ENCODE measurements around the gene TTLL3. TPM values are rescaled to one million over a fixed set of nuclear protein-coding genes. Genes with fewer than 3 reads are reported as not detected.
"Not testable (repeated sequence)": the region's sequence is repeated elsewhere in the genome, so short reads cannot be mapped to it uniquely, and the experiment has no call there.

Gene TTLL3
- total RNA-seq, 1 experiment from 2014 or later: 3.3 TPM

DNA sequence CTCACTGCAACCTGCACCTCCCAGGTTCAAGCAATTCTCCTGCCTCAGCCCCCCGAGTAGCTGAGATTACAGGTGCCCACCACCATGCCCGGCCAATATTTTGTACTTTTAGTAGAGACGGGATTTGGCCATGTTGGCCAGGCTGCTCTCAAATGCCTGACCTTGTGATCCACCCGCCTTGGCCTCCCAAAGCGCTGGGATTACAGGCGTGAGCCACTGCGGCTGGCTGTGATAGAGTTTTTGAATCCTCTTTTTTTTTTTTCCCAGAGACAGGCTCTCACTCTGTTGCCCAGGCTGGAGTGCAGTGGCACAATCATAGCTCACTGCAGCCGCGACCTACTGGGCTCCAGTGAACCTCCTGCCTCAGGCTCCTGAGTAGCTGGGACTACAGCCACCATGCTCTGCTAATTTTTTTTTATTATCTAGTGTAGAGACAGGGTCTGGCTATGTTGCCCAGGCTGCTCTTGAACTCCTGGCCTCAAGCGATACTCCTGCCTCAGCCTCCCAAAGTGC, 55.1 kb downstream of the TTLL3 start:
- DNase-seq (ENCODE audit: low read depth): not testable (repeated sequence)

DNA sequence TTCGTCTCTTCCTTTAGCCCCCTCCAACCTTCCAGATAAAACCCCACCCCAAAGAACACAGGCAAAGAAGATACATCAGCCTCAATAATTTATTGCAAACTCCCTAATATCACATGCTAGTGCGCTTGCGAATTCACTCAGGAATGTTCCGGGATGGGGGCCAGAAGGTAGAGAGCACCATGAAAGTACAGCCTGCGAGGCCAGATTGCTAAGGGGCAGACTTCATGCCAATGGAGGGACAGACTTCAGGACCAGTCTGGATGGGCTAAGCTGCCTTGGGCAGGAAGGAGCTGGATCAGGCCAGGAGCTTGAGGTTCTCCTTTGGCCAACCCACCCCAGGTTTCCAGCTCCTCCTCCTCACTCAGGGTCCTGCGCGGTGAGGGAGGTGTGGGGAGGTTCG, 56.6 kb downstream of the TTLL3 start:
- DNase-seq (ENCODE audit: low read depth): no peak

DNA sequence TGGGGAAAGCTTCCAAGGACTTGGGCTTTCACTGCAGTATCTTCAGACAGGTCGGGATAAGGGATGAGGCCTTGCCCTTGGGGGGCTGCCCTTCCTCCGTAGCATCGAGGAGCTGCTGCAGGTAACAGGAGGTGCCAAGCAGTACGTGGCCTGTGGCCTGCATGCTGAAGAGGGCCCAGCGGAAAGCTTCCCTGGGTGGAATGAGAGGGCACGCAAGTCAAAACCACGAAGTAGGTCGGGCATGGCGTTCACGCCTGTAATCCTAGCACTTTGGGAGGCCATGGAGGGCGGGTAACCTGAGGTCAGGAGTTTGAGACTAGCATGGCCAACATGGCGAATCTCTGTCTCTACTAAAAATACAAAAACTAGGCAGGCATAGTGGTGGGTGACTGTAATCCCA, 57.0 kb downstream of the TTLL3 start:
- no peak for DNase-seq (ENCODE audit: low read depth)

DNA sequence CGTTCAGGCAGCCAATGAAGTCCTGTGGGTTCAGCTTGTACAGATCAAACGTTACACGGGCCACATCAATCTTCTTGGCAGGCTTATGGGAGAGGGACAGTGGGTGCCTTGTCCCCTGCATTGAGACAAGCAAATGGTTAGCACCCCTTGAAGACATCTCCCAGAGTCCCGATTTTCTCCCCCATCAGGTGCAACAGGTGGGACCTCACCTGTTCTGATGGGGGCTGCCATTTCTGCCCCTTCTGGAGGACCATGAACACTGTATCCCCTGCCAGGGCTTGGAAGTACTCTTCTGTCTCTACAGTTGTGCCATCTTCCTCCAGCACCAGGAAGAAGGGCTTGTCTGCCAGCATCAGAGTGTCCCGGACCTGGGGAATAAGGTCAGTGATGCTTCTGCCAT, 59.9 kb downstream of the TTLL3 start:
- DNase-seq (ENCODE audit: low read depth): no peak

DNA sequence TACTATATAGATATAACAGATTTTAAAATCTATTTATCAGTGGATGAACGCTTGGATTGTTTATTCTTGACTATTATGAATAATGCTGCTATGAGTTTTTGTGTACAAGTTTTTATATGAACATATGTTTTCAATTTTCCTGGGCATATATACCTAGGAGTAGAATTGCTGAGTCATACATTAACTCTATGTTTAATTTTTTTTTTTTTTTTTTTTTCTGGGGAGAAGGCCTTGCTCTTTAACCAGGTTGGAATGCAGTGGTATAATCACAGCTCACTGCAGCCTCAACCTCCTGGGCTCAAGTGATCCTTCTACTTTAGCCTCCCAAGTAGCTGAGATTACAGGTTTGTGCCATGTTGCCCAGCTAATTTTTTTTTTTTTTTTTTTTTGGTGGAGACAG, 60.9 kb downstream of the TTLL3 start:
- DNase-seq (ENCODE audit: low read depth): peak; percentile 57

DNA sequence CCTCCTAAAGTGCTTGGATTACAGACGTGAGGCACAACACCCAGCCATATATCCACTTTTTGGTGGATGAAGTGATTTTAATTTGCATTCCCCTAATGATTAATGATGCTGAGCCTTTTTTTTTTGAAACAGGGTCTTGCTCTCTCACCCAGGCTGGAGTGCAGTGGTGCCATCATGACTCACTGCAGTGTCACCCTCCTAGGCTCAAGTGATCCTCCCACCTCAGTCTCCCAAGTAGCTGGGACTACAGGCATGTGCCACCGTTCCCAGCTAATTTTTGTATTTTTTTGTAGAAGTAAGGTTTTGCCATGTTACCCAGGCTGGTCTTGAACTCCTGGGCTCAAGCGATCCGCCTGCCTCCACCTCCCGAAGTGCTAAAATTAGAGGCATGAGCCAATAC, 62.0 kb downstream of the TTLL3 start:
- not testable (repeated sequence) for DNase-seq (ENCODE audit: low read depth)

DNA sequence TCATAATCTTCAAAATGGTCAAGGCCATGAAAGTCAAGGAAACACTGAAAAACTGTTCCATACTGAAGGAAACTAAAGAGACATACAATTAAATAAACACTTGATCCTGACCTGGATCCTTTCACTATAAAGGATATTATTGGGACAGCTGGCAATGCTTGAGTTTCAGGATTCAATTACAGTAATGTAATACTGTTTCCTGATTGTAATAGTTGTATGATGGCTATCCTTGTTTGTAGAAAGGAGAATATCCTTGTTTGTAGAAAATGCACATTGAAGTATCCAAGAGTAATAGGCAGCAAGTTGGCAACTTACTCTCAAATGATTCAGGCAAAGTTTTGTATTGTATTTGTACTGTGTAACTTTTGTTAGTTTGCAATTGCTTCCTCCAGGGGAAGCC, 65.4 kb downstream of the TTLL3 start:
- DNase-seq (ENCODE audit: low read depth): no peak

DNA sequence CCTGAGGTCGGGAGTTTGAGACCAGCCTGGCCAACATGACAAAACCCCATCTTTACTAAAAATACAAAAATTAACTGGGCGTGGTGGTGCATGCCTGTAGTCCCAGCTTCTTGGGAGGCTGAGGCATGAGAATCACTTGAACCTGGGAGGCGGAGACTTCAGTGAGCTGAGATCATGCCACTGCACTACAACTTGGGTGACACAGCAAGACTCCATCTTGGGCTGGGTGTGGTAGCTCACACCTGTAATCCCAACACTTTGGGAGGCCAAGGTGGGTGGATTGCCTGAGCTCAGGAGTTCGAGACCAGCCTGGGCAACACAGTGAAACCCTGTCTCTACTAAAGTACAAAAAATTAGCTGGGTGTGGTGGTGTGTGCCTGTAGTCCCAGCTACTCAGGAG, 66.2 kb downstream of the TTLL3 start:
- DNase-seq (ENCODE audit: low read depth): not testable (repeated sequence)

DNA sequence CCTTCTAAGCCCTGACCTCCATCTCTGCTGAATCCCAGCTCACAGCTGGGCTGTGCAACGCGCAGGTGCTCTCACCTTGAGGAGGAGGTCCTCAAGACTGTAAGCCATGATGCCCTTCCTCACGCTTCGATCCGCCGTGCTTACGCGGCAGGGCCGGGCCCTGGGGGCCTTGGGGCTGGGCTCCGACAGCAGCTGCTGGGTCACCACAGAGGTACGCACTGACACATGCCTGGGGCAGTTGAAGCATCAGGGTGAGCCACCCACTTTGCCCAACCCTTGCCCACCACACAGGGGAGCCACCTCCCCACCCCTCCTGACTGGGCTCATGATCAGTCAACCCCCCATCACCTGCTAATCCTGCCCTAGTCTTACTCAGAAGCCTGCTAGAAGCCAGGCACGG, 66.9 kb downstream of the TTLL3 start:
- no peak for DNase-seq (ENCODE audit: low read depth)

DNA sequence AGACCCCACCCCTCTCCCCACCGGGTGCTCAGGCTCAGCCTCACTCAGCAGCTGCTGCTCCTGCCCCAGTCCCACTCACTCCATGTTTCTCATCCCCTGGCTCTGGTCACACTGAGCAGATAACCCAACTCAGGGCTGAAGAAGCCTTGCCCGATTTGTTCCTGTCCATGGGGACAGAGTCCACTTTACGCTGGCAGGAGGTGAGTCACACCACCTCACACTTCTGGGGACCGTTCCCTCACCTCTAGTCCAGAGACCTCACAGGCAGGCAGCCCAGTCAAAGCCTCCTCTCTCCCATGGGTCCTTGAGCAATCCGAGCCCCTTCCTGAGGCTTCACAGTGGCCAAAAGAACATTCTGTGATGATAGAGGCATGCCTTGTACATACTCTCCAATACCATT, 68.6 kb downstream of the TTLL3 start:
- DNase-seq (ENCODE audit: low read depth): peak; percentile 11

DNA sequence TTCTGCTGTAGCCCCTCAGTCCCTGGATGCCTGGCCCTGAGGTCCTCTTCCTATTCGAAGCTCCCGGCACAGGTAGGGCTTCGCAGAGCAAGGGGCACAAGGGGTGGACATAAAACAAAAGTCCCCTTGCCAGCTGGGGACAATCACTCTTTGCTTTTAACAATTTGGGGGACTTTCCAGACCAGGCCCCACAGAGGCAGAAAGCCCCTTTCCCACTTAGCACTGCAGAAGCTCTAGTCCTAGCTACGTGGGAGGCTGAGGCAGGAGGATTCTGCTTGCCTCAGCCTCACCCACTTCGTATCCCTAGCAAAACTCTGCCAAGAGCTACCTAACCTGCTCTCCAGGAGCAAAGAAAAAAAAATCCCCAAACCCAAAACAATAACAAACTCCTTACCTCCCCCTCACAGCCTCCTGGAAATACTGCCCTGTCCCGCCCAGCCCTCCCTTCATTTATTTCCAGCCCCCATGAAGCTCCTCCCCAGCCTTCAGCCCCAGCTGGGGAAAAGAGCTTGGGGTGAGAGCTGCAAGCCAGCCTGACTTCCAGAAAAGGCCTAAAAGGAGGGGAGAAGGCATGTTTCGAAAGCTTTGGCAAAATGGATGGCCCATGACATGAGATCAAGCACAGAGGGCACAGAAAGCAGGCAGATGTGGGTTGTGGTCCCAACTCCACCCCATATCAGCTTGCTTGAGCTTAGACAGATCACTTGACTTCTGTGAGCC, 69.9 kb downstream of the TTLL3 start, which contains the start of gene CIDEC:
TSS of gene CIDEC (minus strand) at position 424 of the 720 bp plus-strand sequence. CDS start 1,767 bp downstream, outside the sequence.
- no peak for DNase-seq (ENCODE audit: low read depth)

DNA sequence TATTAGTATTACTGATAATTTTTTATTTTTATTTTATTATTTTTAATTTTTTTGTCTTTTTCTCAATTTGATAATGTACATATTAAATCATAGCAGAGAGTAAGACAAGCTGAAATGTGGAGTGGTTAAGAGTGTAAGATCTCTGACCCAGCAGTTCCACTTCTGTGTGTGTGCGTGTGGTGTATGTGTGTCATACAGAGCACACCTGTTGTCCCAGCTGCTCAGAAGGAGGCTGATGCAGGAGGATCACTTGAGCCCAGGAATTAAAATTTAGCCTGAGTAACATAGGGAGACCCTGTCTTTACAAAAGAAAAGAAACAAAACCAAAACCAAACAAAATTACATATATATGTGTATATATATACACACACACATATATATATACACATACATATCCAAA, 71.4 kb downstream of the TTLL3 start:
- no peak for DNase-seq (ENCODE audit: low read depth)

DNA sequence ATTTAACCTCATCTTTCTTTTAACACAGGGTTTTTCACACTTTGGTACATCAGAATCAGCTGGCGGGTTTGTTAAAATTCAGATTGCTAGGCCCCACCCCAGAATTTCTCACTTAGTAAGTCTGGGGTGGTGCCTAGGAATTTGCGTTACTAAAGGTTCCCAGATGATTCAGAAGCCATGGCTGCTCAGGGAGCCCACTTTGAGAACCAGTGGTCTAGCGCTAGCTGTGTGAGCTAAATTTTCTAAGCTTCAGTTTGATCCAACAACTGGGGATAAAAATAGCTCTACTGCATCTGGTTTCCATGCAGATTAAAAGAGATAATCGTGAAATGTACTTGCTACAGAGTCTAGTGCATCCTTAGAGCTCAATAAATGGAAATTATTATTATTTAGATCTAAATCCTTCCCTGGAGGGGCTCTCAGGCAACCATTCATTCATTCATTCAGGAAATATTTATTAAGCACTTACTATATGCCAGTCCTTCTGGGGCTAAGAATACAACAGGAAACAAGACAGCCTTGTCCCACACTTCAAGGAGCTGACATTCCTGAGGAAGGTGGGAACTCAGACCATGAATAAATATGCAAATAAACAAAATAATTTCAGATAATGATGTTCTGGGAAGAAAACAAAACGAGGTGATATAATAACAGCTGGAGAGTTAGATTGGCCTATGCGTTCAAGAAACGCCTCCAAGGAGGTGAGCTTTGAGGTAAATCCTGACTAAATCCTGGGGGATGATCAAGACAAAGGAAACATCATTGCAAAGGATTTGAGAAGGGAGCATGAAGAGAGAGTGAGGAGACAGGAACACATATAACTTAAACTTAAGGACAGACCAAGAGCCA, 73.9 kb downstream of the TTLL3 start:
- no peak for DNase-seq (ENCODE audit: low read depth)

DNA sequence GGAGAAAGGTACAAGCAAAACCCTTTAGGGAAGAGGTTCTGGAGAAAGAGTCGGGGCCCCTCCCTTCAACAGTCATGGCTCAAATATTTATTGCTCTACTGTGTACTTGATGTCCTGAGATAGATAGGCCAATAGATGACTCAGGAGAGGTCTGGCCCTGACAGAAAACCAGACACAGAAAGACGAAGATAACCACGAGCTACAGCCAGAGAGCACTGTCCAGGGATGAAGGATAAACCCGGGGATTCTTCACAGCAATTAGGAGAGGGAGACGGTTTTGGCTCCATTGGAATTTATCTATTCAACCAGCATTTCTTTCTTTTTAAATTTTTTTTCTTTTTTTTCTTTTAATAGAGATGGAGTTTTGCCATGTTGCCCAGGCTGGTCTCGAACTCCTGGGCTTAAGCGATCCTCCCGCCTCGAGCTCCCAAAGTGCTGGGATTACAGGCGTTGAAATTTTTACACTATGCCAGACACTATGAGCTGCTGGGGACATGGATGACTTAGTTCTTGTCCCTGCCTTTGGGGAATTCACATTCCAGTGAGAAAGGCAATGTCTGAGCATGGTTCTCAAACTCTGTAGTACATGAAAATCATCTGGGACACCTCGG, 74.6 kb downstream of the TTLL3 start:
- peak; percentile 88 for DNase-seq (ENCODE audit: low read depth)

Other genes starting within 250 kb of the TTLL3 start
- gene MTMR14, start 160.8 kb upstream of the TTLL3 start, total RNA-seq (2014; rRNA removed; shearing (Covaris generic)): 14.6 and 17.3 TPM in 2 replicates
- gene CPNE9, start 106.4 kb upstream of the TTLL3 start, total RNA-seq (2014; rRNA removed; shearing (Covaris generic)): not detected in 2 replicates
- gene BRPF1, start 78.5 kb upstream of the TTLL3 start, total RNA-seq (2014; rRNA removed; shearing (Covaris generic)): 10.1 and 14.0 TPM in 2 replicates
- 9.6 and 10.4 TPM in 2 replicates for gene OGG1, start 60.3 kb upstream of the TTLL3 start, total RNA-seq (2014; rRNA removed; shearing (Covaris generic))
- 6.4 and 10.6 TPM in 2 replicates for gene CAMK1, start 40.3 kb upstream of the TTLL3 start, total RNA-seq (2014; rRNA removed; shearing (Covaris generic))
- 53.6 and 60.2 TPM in 2 replicates for gene TADA3, start 17.8 kb upstream of the TTLL3 start, total RNA-seq (2014; rRNA removed; shearing (Covaris generic))
- 155 and 190 TPM in 2 replicates for gene ARPC4, start 17.2 kb upstream of the TTLL3 start, total RNA-seq (2014; rRNA removed; shearing (Covaris generic))
- 22.3 and 34.8 TPM in 2 replicates for gene RPUSD3, start 33.7 kb downstream of the TTLL3 start, total RNA-seq (2014; rRNA removed; shearing (Covaris generic))
- not detected in 2 replicates for gene CIDEC, start 70.0 kb downstream of the TTLL3 start, total RNA-seq (2014; rRNA removed; shearing (Covaris generic))
- 22.6 and 30.6 TPM in 2 replicates for gene JAGN1, start 80.3 kb downstream of the TTLL3 start, total RNA-seq (2014; rRNA removed; shearing (Covaris generic))
- gene IL17RE, start 92.6 kb downstream of the TTLL3 start, total RNA-seq (2014; rRNA removed; shearing (Covaris generic)): 0.05 and 0.15 TPM in 2 replicates
- gene IL17RC, start 106.8 kb downstream of the TTLL3 start, total RNA-seq (2014; rRNA removed; shearing (Covaris generic)): 26.4 and 29.5 TPM in 2 replicates
- 7.7 and 12.0 TPM in 2 replicates for gene CRELD1, start 123.6 kb downstream of the TTLL3 start, total RNA-seq (2014; rRNA removed; shearing (Covaris generic))
- gene PRRT3, start 142.1 kb downstream of the TTLL3 start, total RNA-seq (2014; rRNA removed; shearing (Covaris generic)): 2.8 and 3.8 TPM in 2 replicates
- gene EMC3, start 176.6 kb downstream of the TTLL3 start, total RNA-seq (2014; rRNA removed; shearing (Covaris generic)): 53.8 and 98.5 TPM in 2 replicates
- 12.2 and 16.0 TPM in 2 replicates for gene FANCD2, start 216.2 kb downstream of the TTLL3 start, total RNA-seq (2014; rRNA removed; shearing (Covaris generic))

All from M059J (cell line).